Endothelial cell of umbilical vein (primary cell): Measurements from ENCODE around the gene RBM20. TPM values are rescaled to one million over a fixed set of nuclear protein-coding genes. Genes with fewer than 3 reads are reported as not detected.

ENCODE experiments used
- BruUV-seq: library from RNA; stranded (reverse); fragments of 400-500 nt; replicated peaks from 2 replicates; lab custom pipeline; 2021; lab: Mats Ljungman, UMichigan
- CTCF ChIA-PET: fragments of 300-600, 350-600 bp; sonication (Branson Sonifier 250); formaldehyde crosslinking; loops from one replicate; lab custom pipeline; 2021; ENCODE audit warnings: antibody characterized with exemption, inconsistent platforms; lab: Charles Lee
- POLR2A ChIA-PET: fragments of 300-600, 350-600 bp; sonication (Branson Sonifier 250); formaldehyde crosslinking; loops from one replicate; lab custom pipeline; 2021; ENCODE audit warnings: antibody characterized with exemption, inconsistent platforms; lab: Charles Lee
- DNase-seq: peaks from one replicate; pipeline ENCODE4 v3.0.0-alpha.2; 2011; ENCODE audit warnings: low read depth, low spot score
- FAIRE-seq: peaks from 2 replicates; lab custom pipeline; 2011; peaks lifted over from hg19 to GRCh38; lab: Jason Lieb, UNC
- H2AFZ ChIP-seq: 2 replicates; pipeline ENCODE4 v1.6.0; 2012; ENCODE audit warnings: low read depth, low read length, control low read depth, inconsistent platforms
- H3K27ac ChIP-seq: 2 replicates; pipeline ENCODE4 v1.5.1; 2011; ENCODE audit warnings: low read depth, mild to moderate bottlenecking, control low read depth, low read length, moderate library complexity; ENCODE audit not compliant: insufficient read depth
- H3K27me3 ChIP-seq, 2 experiments: 2 replicates each; pipeline versions ENCODE4 v1.6.0 to v1.6.1; 2011; ENCODE audit warnings: low read length in 2 of 2, mixed read lengths in 1 of 2; ENCODE audit not compliant: control insufficient read depth in 2 of 2, insufficient read depth in 2 of 2
- H3K36me3 ChIP-seq, 2 experiments: 2 replicates in 1 of 2; 3 replicates in 1 of 2; pipeline ENCODE4 v1.5.1; 2011; ENCODE audit warnings: low read length in 2 of 2, mild to moderate bottlenecking in 1 of 2, moderate library complexity in 1 of 2; ENCODE audit not compliant: control insufficient read depth in 2 of 2, insufficient read depth in 2 of 2; ENCODE audit errors: extremely low read depth in 1 of 2
- H3K4me1 ChIP-seq: 3 replicates; pipeline ENCODE4 v1.5.1; 2011; ENCODE audit warnings: mild to moderate bottlenecking, low read length; ENCODE audit not compliant: control insufficient read depth, insufficient read depth; ENCODE audit errors: extremely low read depth
- H3K4me2 ChIP-seq: 2 replicates; pipeline ENCODE4 v1.6.1; 2011; ENCODE audit warnings: low read length, control low read depth, mixed read lengths; ENCODE audit not compliant: insufficient read depth
- H3K4me3 ChIP-seq, 3 experiments: fragments of 200-600 bp in 1 of 3; sonication (generic), shearing (Covaris generic) in 1 of 3; replicated peaks in 1 of 3; 2 replicates each; pipeline ENCODE4 v1.5.1; 2011 to 2016; ENCODE audit warnings: control low read depth in 3 of 3, low read length in 3 of 3, mild to moderate bottlenecking in 2 of 3, inconsistent platforms in 1 of 3, low read depth in 1 of 3, moderate library complexity in 1 of 3; ENCODE audit not compliant: insufficient read depth in 1 of 3
- H3K79me2 ChIP-seq: 2 replicates; pipeline ENCODE4 v1.6.0; 2012; ENCODE audit warnings: low read length, inconsistent platforms; ENCODE audit not compliant: control insufficient read depth, insufficient read depth
- H3K9ac ChIP-seq: replicated peaks from 2 replicates; pipeline ENCODE3; 2011; ENCODE audit warnings: low read length, control low read depth; ENCODE audit not compliant: insufficient read depth; ENCODE audit errors: extremely low read depth
- H3K9me1 ChIP-seq: replicated peaks from 3 replicates; pipeline ENCODE4 v1.6.0; 2011; ENCODE audit warnings: mild to moderate bottlenecking, low read length; ENCODE audit not compliant: control insufficient read depth, insufficient read depth; ENCODE audit errors: extremely low read depth
- H3K9me3 ChIP-seq: replicated peaks from 2 replicates; pipeline ENCODE4 v1.5.1; 2012; ENCODE audit warnings: low read length, inconsistent platforms; ENCODE audit not compliant: control insufficient read depth, insufficient read depth
- H4K20me1 ChIP-seq: replicated peaks from 2 replicates; pipeline ENCODE3; 2011; ENCODE audit warnings: mild to moderate bottlenecking, low read length; ENCODE audit not compliant: control insufficient read depth, insufficient read depth; ENCODE audit errors: extremely low read depth
- FOS ChIP-seq: IDR thresholded peaks from 2 replicates; pipeline ENCODE4 v1.6.1; 2011; ENCODE audit warnings: mild to moderate bottlenecking, low read length, moderate library complexity, borderline replicate concordance; ENCODE audit not compliant: insufficient read depth
- GATA2 ChIP-seq: IDR thresholded peaks from 2 replicates; pipeline ENCODE4 v1.7.0; 2011; ENCODE audit warnings: low read depth, mild to moderate bottlenecking, moderate library complexity, mixed read lengths, low read length; ENCODE audit not compliant: insufficient read length, insufficient read depth
- JUN ChIP-seq: IDR thresholded peaks from 2 replicates; pipeline ENCODE4 v1.6.1; 2011; ENCODE audit warnings: borderline replicate concordance, low read depth; ENCODE audit not compliant: insufficient read length, insufficient read depth
- POLR2A ChIP-seq: IDR thresholded peaks from 2 replicates; pipeline ENCODE4 v1.6.1; 2012; ENCODE audit warnings: low read depth, mild to moderate bottlenecking, control low read depth, low read length
- dilution Hi-C: fragments of 300-500 bp; cut with MboI; formaldehyde crosslinking; loops from one replicate; pipeline ENCODE4 v1.15.0; 2019; ENCODE audit warnings: low sequenced_read_pairs; ENCODE audit not compliant: extremely low pct_ligation_motif_present
- intact Hi-C: fragments of 100-400 bp; cut with micrococcal nuclease; formaldehyde crosslinking; loops from one replicate; pipeline ENCODE4 v1.10.0; 2022
- polyA plus RNA-seq, 4 experiments: library from polyadenylated mRNA; depleted of rRNA in 3 of 4; stranded (reverse) in 3 of 4; unstranded in 1 of 4; fragments of >200 nt; gene quantifications; 2 replicates each; pipeline versions ENCODE4 v1.2.1 to v1.2.3, GENCODE V29; 2011 to 2012; ENCODE audit warnings: missing spikeins in 1 of 4
- total RNA-seq: library from RNA; stranded (reverse); gene quantifications from 2 replicates; pipeline ENCODE4 v1.2.3, GENCODE V29; 2021
- TF ChIP-seq, protein P1 (sequence below), 2 donors: IDR thresholded peaks; 1 replicate in 1 of 2; 2 replicates in 1 of 2; pipeline ENCODE4 v1.5.1; 2011; ENCODE audit warnings: low read length in 2 of 2, mild to moderate bottlenecking in 2 of 2, moderate library complexity in 2 of 2, control low read depth in 1 of 2, inconsistent platforms in 1 of 2, low read depth in 1 of 2; ENCODE audit not compliant: insufficient read depth in 1 of 2; ENCODE audit errors: extremely low read depth in 1 of 2
- TF ChIP-seq, protein P2 (sequence below): IDR thresholded peaks from 2 replicates; pipeline ENCODE4 v1.6.1; 2011; ENCODE audit not compliant: insufficient read depth, insufficient read length

Gene RBM20
- total and polyA plus RNA-seq, 2 donors (not counting 3 experiments of a cell fraction or from before 2014, with no cell fraction given): 0.04 TPM; not detected in 1

DNA sequence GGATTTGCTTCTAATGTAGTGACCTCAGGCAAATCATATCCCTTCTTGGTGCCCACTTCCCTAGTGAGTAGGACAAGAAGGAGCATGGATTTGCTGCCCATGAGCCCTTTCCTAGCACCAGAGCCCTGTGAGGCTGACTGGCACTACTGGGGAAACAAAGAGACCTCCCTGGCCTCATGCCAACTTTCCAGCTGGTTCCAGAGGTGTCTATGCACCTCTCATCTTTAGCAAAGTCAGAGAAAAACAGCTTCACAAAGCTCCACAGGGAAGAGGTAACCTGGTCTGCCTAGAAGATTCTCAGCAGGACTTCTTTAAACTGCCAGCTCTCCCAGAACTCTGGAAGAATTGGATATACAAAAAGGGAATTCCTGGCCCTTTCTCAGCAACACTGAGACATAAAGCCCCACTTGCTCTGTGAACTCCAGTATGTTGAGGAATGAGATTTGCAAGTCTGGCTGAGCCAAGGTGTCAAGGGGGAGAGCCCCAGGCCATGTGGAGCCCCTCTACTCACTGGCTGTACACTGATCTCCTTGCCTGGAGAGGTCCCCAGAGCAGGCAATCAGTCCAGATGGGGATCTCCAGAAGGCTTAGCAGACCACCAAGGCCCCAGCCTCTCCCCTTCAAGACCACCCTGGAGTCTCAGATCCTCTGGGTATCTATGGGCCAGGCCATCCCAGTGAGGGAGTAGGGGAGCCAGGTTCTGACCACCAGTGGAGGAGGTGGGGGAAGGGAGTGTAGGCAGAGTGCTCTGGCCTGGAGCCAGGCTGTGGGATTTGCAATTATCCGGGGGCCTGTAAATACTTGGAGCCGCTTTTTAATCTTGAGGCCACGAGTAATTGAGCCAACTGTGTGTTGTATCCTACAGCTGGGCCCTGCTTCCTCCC lies 24.4 kb upstream of the RBM20 start:
- Histone ChIP-seq H3K9me3 (no peaks in the 10 kb centered on the region), H3K36me3 (no peaks in the 10 kb centered on the region), H3K4me1 (no peaks in the 10 kb centered on the region), H4K20me1 (no peaks in the 10 kb centered on the region), H3K9me1 (no peaks in the 10 kb centered on the region), H2AFZ (no peak overlapping the region), H3K4me3 (no peak overlapping the region), H3K9ac (no peak overlapping the region), H3K79me2 (no peaks in the 10 kb centered on the region), H3K4me2 (no peak overlapping the region), H3K27me3 (peaks cover 7 to 8% of the 10 kb centered on the region in 2 experiments), H3K27ac (no peak overlapping the region)
- ChIA-PET CTCF (interaction anchor here (1.2 to 1.4 kb wide), 2 partner anchors 9 to 53 kb away, joined by 4 read pairs; no protein-coding TSS in a partner anchor), POLR2A (no interaction called here)
- no TSS peak for BruUV-seq
- no peak for FAIRE-seq
- dilution Hi-C loops: no loop called here
- intact Hi-C loops: no loop called here
- DNase-seq: no peak
- TF ChIP-seq, protein P1, sequence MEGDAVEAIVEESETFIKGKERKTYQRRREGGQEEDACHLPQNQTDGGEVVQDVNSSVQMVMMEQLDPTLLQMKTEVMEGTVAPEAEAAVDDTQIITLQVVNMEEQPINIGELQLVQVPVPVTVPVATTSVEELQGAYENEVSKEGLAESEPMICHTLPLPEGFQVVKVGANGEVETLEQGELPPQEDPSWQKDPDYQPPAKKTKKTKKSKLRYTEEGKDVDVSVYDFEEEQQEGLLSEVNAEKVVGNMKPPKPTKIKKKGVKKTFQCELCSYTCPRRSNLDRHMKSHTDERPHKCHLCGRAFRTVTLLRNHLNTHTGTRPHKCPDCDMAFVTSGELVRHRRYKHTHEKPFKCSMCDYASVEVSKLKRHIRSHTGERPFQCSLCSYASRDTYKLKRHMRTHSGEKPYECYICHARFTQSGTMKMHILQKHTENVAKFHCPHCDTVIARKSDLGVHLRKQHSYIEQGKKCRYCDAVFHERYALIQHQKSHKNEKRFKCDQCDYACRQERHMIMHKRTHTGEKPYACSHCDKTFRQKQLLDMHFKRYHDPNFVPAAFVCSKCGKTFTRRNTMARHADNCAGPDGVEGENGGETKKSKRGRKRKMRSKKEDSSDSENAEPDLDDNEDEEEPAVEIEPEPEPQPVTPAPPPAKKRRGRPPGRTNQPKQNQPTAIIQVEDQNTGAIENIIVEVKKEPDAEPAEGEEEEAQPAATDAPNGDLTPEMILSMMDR (IDR thresholded peaks at IDR 0.05; ENCODE audit: extremely low read depth in 1 of 2, insufficient read depth in 1 of 2, low read depth in 1 of 2, low read length in 2 of 2): no peak
- TF ChIP-seq POLR2A (no peak), FOS (no peak), JUN (no peak), GATA2 (no peak)
- TF ChIP-seq, protein P2, sequence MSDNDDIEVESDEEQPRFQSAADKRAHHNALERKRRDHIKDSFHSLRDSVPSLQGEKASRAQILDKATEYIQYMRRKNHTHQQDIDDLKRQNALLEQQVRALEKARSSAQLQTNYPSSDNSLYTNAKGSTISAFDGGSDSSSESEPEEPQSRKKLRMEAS: no peak
